Stimulated activated CD4-positive, alpha-beta T cell treated with anti-CD3 and anti-CD28 coated beads, Interleukin-4, amount 100 ng/mL, for 48 hours (primary cell): Measurements from ENCODE around the gene AFM.

Experiments
- DNase-seq, 2 donors: peaks; one replicate each; pipeline ENCODE4 v3.0.0-alpha.2; 2020; ENCODE audit warnings: low read depth in 2 of 2

AFM gene

GRCh38 chr4:73450398-73451004 lies 31.0 kb upstream of the AFM start:
- DNase-seq = no peak

- DNase-seq = no peak
Observed at GRCh38 chr4:73451404-73451803, 30.1 kb upstream of the AFM start.

GRCh38 chr4:73451981-73452747 lies 29.4 kb upstream of the AFM start:
- no peak for DNase-seq

GRCh38 chr4:73452953-73453700 lies 28.4 kb upstream of the AFM start:
- DNase-seq = no peak

GRCh38 chr4:73453701-73454005 lies 27.9 kb upstream of the AFM start:
- DNase-seq = no peak

- no peak for DNase-seq
Observed at GRCh38 chr4:73454920-73455319, 26.6 kb upstream of the AFM start.

GRCh38 chr4:73456177-73457022 lies 25.1 kb upstream of the AFM start:
- DNase-seq = no peak

- no peak for DNase-seq
Observed at GRCh38 chr4:73458184-73459047, 23.1 kb upstream of the AFM start.

GRCh38 chr4:73459048-73459421 lies 22.5 kb upstream of the AFM start:
- DNase-seq = no peak

GRCh38 chr4:73460913-73461522 lies 20.5 kb upstream of the AFM start:
- DNase-seq = no peak

GRCh38 chr4:73468170-73468569 lies 13.4 kb upstream of the AFM start:
- no peak for DNase-seq

- DNase-seq = no peak
Observed at GRCh38 chr4:73470728-73471127, 10.8 kb upstream of the AFM start.

- no peak for DNase-seq
Observed at GRCh38 chr4:73477176-73477575, 4.4 kb upstream of the AFM start.

- DNase-seq = no peak
Observed at GRCh38 chr4:73479323-73479722, 2.2 kb upstream of the AFM start.

- DNase-seq = no peak
Observed at GRCh38 chr4:73485085-73485484, 3.5 kb downstream of the AFM start.

- no peak for DNase-seq
Observed at GRCh38 chr4:73485596-73485995, 4.1 kb downstream of the AFM start.

- no peak for DNase-seq
Observed at GRCh38 chr4:73486497-73486896, 5.0 kb downstream of the AFM start.

GRCh38 chr4:73487233-73487632 lies 5.7 kb downstream of the AFM start:
- DNase-seq = no peak

- no peak for DNase-seq
Observed at GRCh38 chr4:73499996-73500765, 18.6 kb downstream of the AFM start.

- no peak for DNase-seq
Observed at GRCh38 chr4:73501664-73502265, 20.2 kb downstream of the AFM start.
